GM12878 (cell line): Measurements from ENCODE around the gene KDF1.

Source experiments
- POLR2AphosphoS5 ChIP-seq: IDR thresholded peaks from 2 replicates; pipeline ENCODE4 v1.6.1; 2011; ENCODE audit warnings: mild to moderate bottlenecking, low read length, inconsistent platforms
- RBBP5 ChIP-seq: fragments of 200-600 bp; sonication (generic); conservative IDR thresholded peaks from 2 replicates; pipeline ENCODE4 v1.6.1; 2016
- TF ChIP-seq, protein P1 (sequence below), 3 experiments: IDR thresholded peaks in 2 of 3; conservative IDR thresholded peaks in 1 of 3; 2 replicates each; pipeline ENCODE4 v1.5.1; 2011; ENCODE audit warnings: low read depth in 3 of 3, low read length in 3 of 3, mild to moderate bottlenecking in 3 of 3, control low read depth in 2 of 3, moderate library complexity in 2 of 3, inconsistent platforms in 1 of 3, mixed read lengths in 1 of 3; ENCODE audit not compliant: control insufficient read depth in 2 of 3, insufficient read depth in 1 of 3; ENCODE audit errors: extremely low read depth in 1 of 3

DNA sequence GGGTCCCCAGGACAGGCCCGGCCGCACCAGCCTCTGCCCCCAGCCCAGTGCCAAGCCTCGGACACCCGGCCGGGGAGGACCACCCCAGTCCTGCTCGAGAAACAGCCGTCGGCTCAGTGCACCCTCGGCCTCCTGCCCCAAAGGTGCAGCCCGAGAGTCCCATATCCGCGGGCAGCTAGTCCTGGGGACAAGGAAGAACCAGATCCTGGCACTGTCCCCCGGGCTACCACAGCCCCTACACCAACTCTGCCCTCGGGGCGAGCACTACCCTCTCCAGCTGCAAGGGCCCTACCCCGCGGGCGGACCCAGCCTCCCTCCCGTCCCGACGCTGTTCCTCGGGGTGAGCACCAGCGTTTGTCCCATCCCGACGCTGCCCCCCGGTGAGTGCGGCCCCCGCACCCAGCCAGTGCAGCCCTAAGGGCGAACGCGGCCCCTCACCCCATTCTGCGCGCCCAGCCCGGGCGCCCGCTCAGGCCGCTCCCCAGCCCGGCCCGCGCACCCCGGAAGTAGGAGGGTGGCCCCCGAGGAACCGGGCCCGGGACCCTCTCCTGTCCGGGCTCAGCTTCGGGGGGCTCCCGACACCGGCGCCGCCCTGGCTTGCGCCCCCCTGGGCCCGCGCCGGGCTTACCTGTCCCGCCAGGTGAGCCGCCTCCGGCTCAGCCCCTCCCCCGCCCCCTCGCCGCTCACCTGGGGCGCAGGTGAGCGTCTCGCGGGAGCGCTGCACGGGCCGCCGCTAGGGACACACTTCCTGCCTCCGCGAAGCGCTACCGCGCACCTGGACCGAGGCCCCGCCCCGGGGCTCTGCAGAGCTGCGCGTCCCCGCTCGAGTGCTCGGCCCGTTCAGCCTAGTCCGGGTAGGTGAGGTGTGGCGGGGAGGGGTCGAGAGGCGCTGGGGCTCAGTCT, at the start of gene KDF1:
- TF ChIP-seq RBBP5 = no peak
- TF ChIP-seq POLR2AphosphoS5 = no peak
- TF ChIP-seq, protein P1, sequence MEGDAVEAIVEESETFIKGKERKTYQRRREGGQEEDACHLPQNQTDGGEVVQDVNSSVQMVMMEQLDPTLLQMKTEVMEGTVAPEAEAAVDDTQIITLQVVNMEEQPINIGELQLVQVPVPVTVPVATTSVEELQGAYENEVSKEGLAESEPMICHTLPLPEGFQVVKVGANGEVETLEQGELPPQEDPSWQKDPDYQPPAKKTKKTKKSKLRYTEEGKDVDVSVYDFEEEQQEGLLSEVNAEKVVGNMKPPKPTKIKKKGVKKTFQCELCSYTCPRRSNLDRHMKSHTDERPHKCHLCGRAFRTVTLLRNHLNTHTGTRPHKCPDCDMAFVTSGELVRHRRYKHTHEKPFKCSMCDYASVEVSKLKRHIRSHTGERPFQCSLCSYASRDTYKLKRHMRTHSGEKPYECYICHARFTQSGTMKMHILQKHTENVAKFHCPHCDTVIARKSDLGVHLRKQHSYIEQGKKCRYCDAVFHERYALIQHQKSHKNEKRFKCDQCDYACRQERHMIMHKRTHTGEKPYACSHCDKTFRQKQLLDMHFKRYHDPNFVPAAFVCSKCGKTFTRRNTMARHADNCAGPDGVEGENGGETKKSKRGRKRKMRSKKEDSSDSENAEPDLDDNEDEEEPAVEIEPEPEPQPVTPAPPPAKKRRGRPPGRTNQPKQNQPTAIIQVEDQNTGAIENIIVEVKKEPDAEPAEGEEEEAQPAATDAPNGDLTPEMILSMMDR (IDR thresholded peaks at IDR 0.05 in 2 of 3, conservative IDR thresholded peaks at IDR 0.05 in 1 of 3; ENCODE audit: control insufficient read depth in 2 of 3, extremely low read depth in 1 of 3, insufficient read depth in 1 of 3, low read depth in 3 of 3, low read length in 3 of 3) = peak in 2 of 3 experiments; percentile 2 to 16; a peak in 1 of 6 replicates
